GM23338 (cell line): ENCODE measurements around the gene FAM120A. TPM values are rescaled to one million over a fixed set of nuclear protein-coding genes. Genes with fewer than 3 reads are reported as not detected.
A peak's percentile ranks its signal among the peaks of the same experiment; 100 is the strongest.

ENCODE experiments used
- ATAC-seq: fragments of 200-7000 bp; cut with Tn5 transposase; 3 replicates; pipeline ENCODE4 v1.9.1; 2020
- DNase-seq: peaks from one replicate; pipeline ENCODE4 v3.0.0-alpha.2; 2015; ENCODE audit warnings: low spot score
- H2AFZ ChIP-seq: fragments of 200-600 bp; sonication (generic); 2 replicates; pipeline ENCODE4 v1.8.0; 2016; ENCODE audit warnings: antibody characterized with exemption, mild to moderate bottlenecking, moderate library complexity
- H3F3A ChIP-seq: fragments of 200-600 bp; sonication (generic); replicated peaks from 2 replicates; pipeline ENCODE4 v1.8.0; 2017; ENCODE audit warnings: antibody characterized with exemption, mixed run types, low read depth
- H3K27ac ChIP-seq: fragments of 200-600 bp; sonication (generic); 2 replicates; pipeline ENCODE4 v1.6.1; 2016; ENCODE audit warnings: low read depth
- H3K27me3 ChIP-seq: fragments of 200-600 bp; sonication (generic); 2 replicates; pipeline ENCODE4 v1.8.0; 2016; ENCODE audit warnings: mild to moderate bottlenecking, mixed run types, moderate library complexity; ENCODE audit not compliant: insufficient read depth
- H3K36me3 ChIP-seq: fragments of 200-600 bp; sonication (generic); 2 replicates; pipeline ENCODE4 v1.8.0; 2016; ENCODE audit warnings: mild to moderate bottlenecking; ENCODE audit not compliant: insufficient read depth
- H3K4me1 ChIP-seq: fragments of 200-600 bp; sonication (generic); 2 replicates; pipeline ENCODE4 v1.8.0; 2016; ENCODE audit warnings: mild to moderate bottlenecking, moderate library complexity; ENCODE audit not compliant: insufficient read depth
- H3K4me2 ChIP-seq: fragments of 200-600 bp; sonication (generic); 2 replicates; pipeline ENCODE4 v1.7.1; 2017; ENCODE audit warnings: mixed run types
- H3K4me3 ChIP-seq: fragments of 200-600 bp; sonication (generic); 2 replicates; pipeline ENCODE4 v1.6.1; 2016; ENCODE audit warnings: mixed run types
- H3K79me2 ChIP-seq: fragments of 200-600 bp; sonication (generic); replicated peaks from 2 replicates; pipeline ENCODE4 v1.8.0; 2017; ENCODE audit warnings: mild to moderate bottlenecking; ENCODE audit not compliant: insufficient read depth
- H3K9me2 ChIP-seq: fragments of 200-600 bp; sonication (generic); 2 replicates; pipeline ENCODE4 v1.8.0; 2017; ENCODE audit not compliant: insufficient read depth
- H4K20me1 ChIP-seq: fragments of 200-600 bp; sonication (generic); replicated peaks from 2 replicates; pipeline ENCODE4 v1.8.0; 2017; ENCODE audit warnings: mild to moderate bottlenecking; ENCODE audit not compliant: insufficient read depth
- H3K27ac Mint-ChIP-seq: 2 replicates; pipeline ENCODE4 v1.8.0; 2020; ENCODE audit warnings: inconsistent platforms, mild to moderate bottlenecking, moderate library complexity, mixed read lengths
- H3K27me3 Mint-ChIP-seq: 3 replicates; pipeline ENCODE4 v1.8.0; 2022; ENCODE audit warnings: low read depth, mild to moderate bottlenecking, moderate library complexity, mixed read lengths, inconsistent platforms; ENCODE audit not compliant: insufficient read depth, poor library complexity
- H3K36me3 Mint-ChIP-seq: 3 replicates; pipeline ENCODE4 v1.8.0; 2021; ENCODE audit warnings: low read depth, mild to moderate bottlenecking, inconsistent platforms, moderate library complexity, mixed read lengths
- H3K4me1 Mint-ChIP-seq: 3 replicates; pipeline ENCODE4 v1.8.0; 2020; ENCODE audit warnings: mild to moderate bottlenecking, inconsistent platforms, mixed read lengths
- H3K4me3 Mint-ChIP-seq: 3 replicates; pipeline ENCODE4 v1.8.0; 2021; ENCODE audit warnings: moderate library complexity, mild to moderate bottlenecking, inconsistent platforms, mixed read lengths
- H3K9me3 Mint-ChIP-seq: 3 replicates; pipeline ENCODE4 v1.8.0; 2020; ENCODE audit warnings: moderate library complexity, mild to moderate bottlenecking, inconsistent platforms, mixed read lengths
- CREB1 ChIP-seq: fragments of 250-450 bp; sonication (Bioruptor Pico); IDR thresholded peaks from 2 replicates; pipeline ENCODE4 v1.5.0; 2020; ENCODE audit warnings: low read depth, mild to moderate bottlenecking, moderate library complexity
- EZH2 ChIP-seq: fragments of 200-600 bp; sonication (generic); IDR thresholded peaks from one replicate; pipeline ENCODE4 v1.8.0; 2017; ENCODE audit warnings: antibody characterized with exemption, mild to moderate bottlenecking, low read depth; ENCODE audit not compliant: unreplicated experiment
- EZH2phosphoT487 ChIP-seq: fragments of 200-600 bp; sonication (generic); IDR thresholded peaks from one replicate; pipeline ENCODE4 v1.8.1; 2018; ENCODE audit warnings: antibody characterized with exemption; ENCODE audit not compliant: unreplicated experiment
- JUNB ChIP-seq: IDR thresholded peaks from one replicate; pipeline ENCODE4 v1.6.1; 2016; ENCODE audit warnings: antibody characterized with exemption; ENCODE audit not compliant: unreplicated experiment
- NANOG ChIP-seq: IDR thresholded peaks from 2 replicates; pipeline ENCODE4 v1.6.1; 2016; ENCODE audit warnings: antibody characterized with exemption, borderline replicate concordance
- POLR2AphosphoS5 ChIP-seq: IDR thresholded peaks from 2 replicates; pipeline ENCODE4 v1.6.1; 2016; ENCODE audit warnings: antibody characterized with exemption, low read depth
- REST ChIP-seq: IDR thresholded peaks from one replicate; pipeline ENCODE4 v1.6.1; 2018; ENCODE audit warnings: antibody characterized with exemption; ENCODE audit not compliant: unreplicated experiment
- STAT1 ChIP-seq: IDR thresholded peaks from one replicate; pipeline ENCODE4 v1.6.1; 2016; ENCODE audit warnings: antibody characterized with exemption; ENCODE audit not compliant: unreplicated experiment
- ZNF114 ChIP-seq: fragments of 250-450 bp; sonication (Bioruptor Pico); IDR thresholded peaks from 2 replicates; pipeline ENCODE4 v1.5.0; 2020; ENCODE audit warnings: mild to moderate bottlenecking, moderate library complexity
- ZNF331 ChIP-seq: fragments of 250-450 bp; sonication (Bioruptor Pico); IDR thresholded peaks from 2 replicates; pipeline ENCODE4 v1.5.0; 2020; ENCODE audit warnings: low read depth, mild to moderate bottlenecking, moderate library complexity
- ZNF462 ChIP-seq: fragments of 250-450 bp; sonication (Bioruptor Pico); IDR thresholded peaks from 2 replicates; pipeline ENCODE4 v1.5.0; 2020; ENCODE audit warnings: mild to moderate bottlenecking, moderate library complexity
- polyA plus RNA-seq: library from polyadenylated mRNA; unstranded; fragments of >200 nt; fragmentation: Nextera tagmentation; extraction: Ambion mirVana; gene quantifications from 2 replicates; pipeline ENCODE4 v1.2.1, GENCODE V29; 2016
- total RNA-seq: library from RNA; depleted of rRNA; stranded (reverse); fragments of >200 nt; shearing (Covaris generic); gene quantifications from 2 replicates; pipeline ENCODE4 v1.2.3, GENCODE V29; 2014
- TF ChIP-seq, protein P1 (sequence below): IDR thresholded peaks from 2 replicates; pipeline ENCODE4 v1.6.1; 2016; ENCODE audit warnings: antibody characterized with exemption
- TF ChIP-seq, protein P2 (sequence below), 2 experiments: fragments of 200-600 bp in 1 of 2; sonication (generic) in 1 of 2; conservative IDR thresholded peaks; 2 replicates each; pipeline versions ENCODE4 v1.5.1 to v1.6.1; 2016 to 2017; ENCODE audit warnings: antibody characterized with exemption in 2 of 2, low read depth in 2 of 2, mild to moderate bottlenecking in 2 of 2, moderate library complexity in 1 of 2

Gene FAM120A
- total and polyA plus RNA-seq, 2 experiments from 2014 or later: 28.2 to 52.5 TPM

- H3F3A ChIP-seq: no peaks in the 10 kb centered on the region
- H3K79me2 ChIP-seq: peaks cover 100% of the 10 kb centered on the region
- no peak overlapping the region for H3K27ac ChIP-seq
- Mint-ChIP-seq H3K4me3 (no peak overlapping the region), H3K27me3 (no peaks in the 10 kb centered on the region), H3K36me3 (peaks cover 5% of the 10 kb centered on the region; the same call in 1 of the 3 replicates), H3K9me3 (no peaks in the 10 kb centered on the region), H3K4me1 (peaks cover 72% of the 10 kb centered on the region), H3K27ac (no peak overlapping the region)
- ATAC-seq: peak; percentile 53; the same call in 2 of the 3 replicates
- DNase-seq: no peak
- TF ChIP-seq, protein P1, sequence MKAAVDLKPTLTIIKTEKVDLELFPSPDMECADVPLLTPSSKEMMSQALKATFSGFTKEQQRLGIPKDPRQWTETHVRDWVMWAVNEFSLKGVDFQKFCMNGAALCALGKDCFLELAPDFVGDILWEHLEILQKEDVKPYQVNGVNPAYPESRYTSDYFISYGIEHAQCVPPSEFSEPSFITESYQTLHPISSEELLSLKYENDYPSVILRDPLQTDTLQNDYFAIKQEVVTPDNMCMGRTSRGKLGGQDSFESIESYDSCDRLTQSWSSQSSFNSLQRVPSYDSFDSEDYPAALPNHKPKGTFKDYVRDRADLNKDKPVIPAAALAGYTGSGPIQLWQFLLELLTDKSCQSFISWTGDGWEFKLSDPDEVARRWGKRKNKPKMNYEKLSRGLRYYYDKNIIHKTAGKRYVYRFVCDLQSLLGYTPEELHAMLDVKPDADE: no peak
- TF ChIP-seq ZNF114 (CRISPR knock-in tag): no peak
- TF ChIP-seq EZH2phosphoT487: no peak
- no peak for TF ChIP-seq POLR2AphosphoS5
- no peak for TF ChIP-seq ZNF331 (CRISPR knock-in tag)
- TF ChIP-seq ZNF462 (CRISPR knock-in tag): no peak
- TF ChIP-seq STAT1: no peak
- no peak for TF ChIP-seq NANOG
- TF ChIP-seq CREB1 (CRISPR knock-in tag): no peak
- no peak for TF ChIP-seq JUNB
- no peak for TF ChIP-seq REST
- TF ChIP-seq EZH2: no peak
- TF ChIP-seq, protein P2, sequence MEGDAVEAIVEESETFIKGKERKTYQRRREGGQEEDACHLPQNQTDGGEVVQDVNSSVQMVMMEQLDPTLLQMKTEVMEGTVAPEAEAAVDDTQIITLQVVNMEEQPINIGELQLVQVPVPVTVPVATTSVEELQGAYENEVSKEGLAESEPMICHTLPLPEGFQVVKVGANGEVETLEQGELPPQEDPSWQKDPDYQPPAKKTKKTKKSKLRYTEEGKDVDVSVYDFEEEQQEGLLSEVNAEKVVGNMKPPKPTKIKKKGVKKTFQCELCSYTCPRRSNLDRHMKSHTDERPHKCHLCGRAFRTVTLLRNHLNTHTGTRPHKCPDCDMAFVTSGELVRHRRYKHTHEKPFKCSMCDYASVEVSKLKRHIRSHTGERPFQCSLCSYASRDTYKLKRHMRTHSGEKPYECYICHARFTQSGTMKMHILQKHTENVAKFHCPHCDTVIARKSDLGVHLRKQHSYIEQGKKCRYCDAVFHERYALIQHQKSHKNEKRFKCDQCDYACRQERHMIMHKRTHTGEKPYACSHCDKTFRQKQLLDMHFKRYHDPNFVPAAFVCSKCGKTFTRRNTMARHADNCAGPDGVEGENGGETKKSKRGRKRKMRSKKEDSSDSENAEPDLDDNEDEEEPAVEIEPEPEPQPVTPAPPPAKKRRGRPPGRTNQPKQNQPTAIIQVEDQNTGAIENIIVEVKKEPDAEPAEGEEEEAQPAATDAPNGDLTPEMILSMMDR (conservative IDR thresholded peaks at IDR 0.05; ENCODE audit: low read depth in 2 of 2): no peak
- H3K27me3 ChIP-seq: no peaks in the 10 kb centered on the region
- no peak overlapping the region for H3K4me2 ChIP-seq
- peaks cover 67% of the 10 kb centered on the region for H3K4me1 ChIP-seq
- no peak overlapping the region for H3K4me3 ChIP-seq
- no peaks in the 10 kb centered on the region for H3K36me3 ChIP-seq
- peaks cover 24% of the 10 kb centered on the region for H4K20me1 ChIP-seq
- H2AFZ ChIP-seq: no peak overlapping the region
- no peaks in the 10 kb centered on the region for H3K9me2 ChIP-seq
These were observed 8.0 kb downstream of the FAM120A start for GRCh38 chr9:93459432-93459847.
